Measurements from ENCODE around the gene RAD51D. TPM values are rescaled to one million over a fixed set of nuclear protein-coding genes. Genes with fewer than 3 reads are reported as not detected.

Gene RAD51D
- total RNA-seq, 1 donor from 2014 or later, result 12.4 TPM

DNA sequence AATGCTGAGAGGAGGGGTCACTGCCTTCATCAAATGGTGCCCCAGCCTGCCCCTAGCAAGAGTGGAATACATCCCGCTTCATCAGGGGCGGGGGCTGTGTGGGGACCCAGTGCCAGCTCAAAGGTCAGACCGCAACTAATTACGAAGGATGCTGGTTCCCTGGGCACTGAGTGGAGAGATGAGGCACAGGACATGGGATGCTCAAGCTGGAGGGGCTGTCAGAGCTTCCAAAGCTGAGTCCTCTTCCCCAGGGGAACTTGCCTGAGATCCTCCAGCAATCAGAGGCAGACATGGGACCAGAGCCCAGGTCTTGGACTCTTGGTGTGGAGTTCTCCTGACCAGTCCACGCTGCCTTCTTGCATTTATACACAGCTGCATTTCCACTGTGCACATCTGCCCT, 46.9 kb upstream of the RAD51D start:
- FAIRE-seq (no peak), DNase-seq (ENCODE audit: low read depth) (no peak)
- H3K79me2 ChIP-seq (ENCODE audit: insufficient read depth, low read length), result no peaks in the 10 kb centered on the region
- no peak overlapping the region for H3K4me3 ChIP-seq (ENCODE audit: insufficient read depth, low read depth, low read length)
- H4K20me1 ChIP-seq (ENCODE audit: insufficient read depth, low read length), result no peaks in the 10 kb centered on the region
- no peak overlapping the region for H2AFZ ChIP-seq (ENCODE audit: low read depth, low read length)
- TF ChIP-seq EZH2 (IDR thresholded peaks at IDR 0.05; ENCODE audit: insufficient read depth, low read length), result no peak
- TF ChIP-seq, protein P1, sequence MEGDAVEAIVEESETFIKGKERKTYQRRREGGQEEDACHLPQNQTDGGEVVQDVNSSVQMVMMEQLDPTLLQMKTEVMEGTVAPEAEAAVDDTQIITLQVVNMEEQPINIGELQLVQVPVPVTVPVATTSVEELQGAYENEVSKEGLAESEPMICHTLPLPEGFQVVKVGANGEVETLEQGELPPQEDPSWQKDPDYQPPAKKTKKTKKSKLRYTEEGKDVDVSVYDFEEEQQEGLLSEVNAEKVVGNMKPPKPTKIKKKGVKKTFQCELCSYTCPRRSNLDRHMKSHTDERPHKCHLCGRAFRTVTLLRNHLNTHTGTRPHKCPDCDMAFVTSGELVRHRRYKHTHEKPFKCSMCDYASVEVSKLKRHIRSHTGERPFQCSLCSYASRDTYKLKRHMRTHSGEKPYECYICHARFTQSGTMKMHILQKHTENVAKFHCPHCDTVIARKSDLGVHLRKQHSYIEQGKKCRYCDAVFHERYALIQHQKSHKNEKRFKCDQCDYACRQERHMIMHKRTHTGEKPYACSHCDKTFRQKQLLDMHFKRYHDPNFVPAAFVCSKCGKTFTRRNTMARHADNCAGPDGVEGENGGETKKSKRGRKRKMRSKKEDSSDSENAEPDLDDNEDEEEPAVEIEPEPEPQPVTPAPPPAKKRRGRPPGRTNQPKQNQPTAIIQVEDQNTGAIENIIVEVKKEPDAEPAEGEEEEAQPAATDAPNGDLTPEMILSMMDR (IDR thresholded peaks at IDR 0.05; ENCODE audit: insufficient read depth, low read depth, low read length), result no peak
- no peaks in the 10 kb centered on the region for H3K9me3 Mint-ChIP-seq (ENCODE audit: unreplicated experiment)
- H3K27ac ChIP-seq (ENCODE audit: low read depth, low read length), result no peak overlapping the region
- no peak overlapping the region for H3K4me3 Mint-ChIP-seq (ENCODE audit: unreplicated experiment)
- no peaks in the 10 kb centered on the region for H3K36me3 ChIP-seq (ENCODE audit: insufficient read depth, low read length)
- no peaks in the 10 kb centered on the region for H3K9me3 ChIP-seq (ENCODE audit: insufficient read depth, low read depth, low read length)
- peaks cover 2% of the 10 kb centered on the region for H3K4me1 Mint-ChIP-seq (ENCODE audit: low read depth, unreplicated experiment)
- peaks cover 16% of the 10 kb centered on the region for H3K27me3 Mint-ChIP-seq (ENCODE audit: low read depth, unreplicated experiment)
- H3K27ac Mint-ChIP-seq (ENCODE audit: unreplicated experiment), result no peak overlapping the region
- H3K4me1 ChIP-seq (ENCODE audit: insufficient read depth, low read length), result no peaks in the 10 kb centered on the region
- no peaks in the 10 kb centered on the region for H3K36me3 Mint-ChIP-seq (ENCODE audit: low read depth, unreplicated experiment)
- H3K4me2 ChIP-seq (ENCODE audit: low read length), result no peak overlapping the region
- no peak overlapping the region for H3K9ac ChIP-seq (ENCODE audit: low read length)
- peaks cover 2% of the 10 kb centered on the region for H3K27me3 ChIP-seq (ENCODE audit: insufficient read depth, low read length)

DNA sequence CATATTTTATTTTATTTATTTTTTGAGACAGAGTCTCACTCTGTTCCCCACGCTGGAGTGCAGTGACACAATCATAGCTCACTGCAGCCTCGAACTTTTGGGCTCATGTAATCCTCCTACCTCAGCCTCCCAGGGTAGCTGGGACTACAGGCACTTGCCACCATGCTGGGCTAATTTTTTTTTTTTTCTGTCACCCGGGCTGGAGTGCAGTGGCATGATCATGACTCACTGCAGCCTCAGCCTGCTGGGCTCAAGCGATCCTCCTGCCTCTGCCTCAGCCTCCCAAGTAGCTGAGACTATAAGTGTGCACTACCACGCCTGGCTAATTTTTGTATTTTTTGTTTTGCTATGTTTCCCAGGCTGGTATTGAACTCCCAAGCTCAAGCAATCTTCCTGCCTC, 45.1 kb upstream of the RAD51D start:
- Mint-ChIP-seq H3K9me3 (ENCODE audit: unreplicated experiment) (no peaks in the 10 kb centered on the region), H3K27me3 (ENCODE audit: low read depth, unreplicated experiment) (peaks cover 15% of the 10 kb centered on the region), H3K36me3 (ENCODE audit: low read depth, unreplicated experiment) (no peaks in the 10 kb centered on the region), H3K4me1 (ENCODE audit: low read depth, unreplicated experiment) (peaks cover 5% of the 10 kb centered on the region), H3K27ac (ENCODE audit: unreplicated experiment) (no peak overlapping the region), H3K4me3 (ENCODE audit: unreplicated experiment) (no peak overlapping the region)
- Histone ChIP-seq H3K27me3 (ENCODE audit: insufficient read depth, low read length) (peaks cover 6% of the 10 kb centered on the region), H3K4me3 (ENCODE audit: insufficient read depth, low read depth, low read length) (no peak overlapping the region), H3K9ac (ENCODE audit: low read length) (no peak overlapping the region), H3K79me2 (ENCODE audit: insufficient read depth, low read length) (no peaks in the 10 kb centered on the region), H3K27ac (ENCODE audit: low read depth, low read length) (no peak overlapping the region), H4K20me1 (ENCODE audit: insufficient read depth, low read length) (no peaks in the 10 kb centered on the region), H2AFZ (ENCODE audit: low read depth, low read length) (no peak overlapping the region), H3K36me3 (ENCODE audit: insufficient read depth, low read length) (no peaks in the 10 kb centered on the region), H3K4me2 (ENCODE audit: low read length) (no peak overlapping the region), H3K4me1 (ENCODE audit: insufficient read depth, low read length) (no peaks in the 10 kb centered on the region), H3K9me3 (ENCODE audit: insufficient read depth, low read depth, low read length) (no peaks in the 10 kb centered on the region)
- no peak for FAIRE-seq
- DNase-seq (ENCODE audit: low read depth), result no peak
- TF ChIP-seq EZH2 (IDR thresholded peaks at IDR 0.05; ENCODE audit: insufficient read depth, low read length), result no peak
- TF ChIP-seq, protein P1 (IDR thresholded peaks at IDR 0.05; ENCODE audit: insufficient read depth, low read depth, low read length), result no peak

DNA sequence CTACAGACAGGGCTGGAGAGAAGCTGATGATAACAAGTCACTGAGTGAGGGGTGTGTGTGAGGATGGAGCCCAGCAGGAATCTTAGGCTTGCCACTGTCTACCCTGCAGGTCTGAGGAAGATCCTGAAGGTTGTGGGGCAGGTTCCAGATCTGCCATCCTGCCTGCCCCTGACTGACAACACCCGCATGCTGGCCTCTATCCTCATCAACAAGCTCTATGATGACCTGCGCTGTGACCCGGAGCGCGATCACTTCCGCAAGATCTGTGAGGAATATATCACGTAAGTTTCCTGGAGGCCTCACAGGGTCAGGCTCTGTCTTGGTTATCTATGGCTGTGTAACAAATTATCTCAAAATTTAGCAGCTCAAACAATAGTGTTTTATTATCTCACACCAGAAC, 44.2 kb upstream of the RAD51D start:
- H2AFZ ChIP-seq (ENCODE audit: low read depth, low read length), result no peak overlapping the region
- peaks cover 6% of the 10 kb centered on the region for H3K27me3 ChIP-seq (ENCODE audit: insufficient read depth, low read length)
- no peaks in the 10 kb centered on the region for H3K79me2 ChIP-seq (ENCODE audit: insufficient read depth, low read length)
- Mint-ChIP-seq H3K27me3 (ENCODE audit: low read depth, unreplicated experiment) (peaks cover 15% of the 10 kb centered on the region), H3K36me3 (ENCODE audit: low read depth, unreplicated experiment) (no peaks in the 10 kb centered on the region), H3K27ac (ENCODE audit: unreplicated experiment) (no peak overlapping the region), H3K4me3 (ENCODE audit: unreplicated experiment) (no peak overlapping the region), H3K4me1 (ENCODE audit: low read depth, unreplicated experiment) (peaks cover 5% of the 10 kb centered on the region), H3K9me3 (ENCODE audit: unreplicated experiment) (no peaks in the 10 kb centered on the region)
- DNase-seq (ENCODE audit: low read depth), result no peak
- no peak overlapping the region for H3K4me2 ChIP-seq (ENCODE audit: low read length)
- no peak overlapping the region for H3K4me3 ChIP-seq (ENCODE audit: insufficient read depth, low read depth, low read length)
- FAIRE-seq, result no peak
- TF ChIP-seq EZH2 (IDR thresholded peaks at IDR 0.05; ENCODE audit: insufficient read depth, low read length), result no peak
- TF ChIP-seq, protein P1 (IDR thresholded peaks at IDR 0.05; ENCODE audit: insufficient read depth, low read depth, low read length), result no peak
- no peaks in the 10 kb centered on the region for H3K36me3 ChIP-seq (ENCODE audit: insufficient read depth, low read length)
- no peak overlapping the region for H3K27ac ChIP-seq (ENCODE audit: low read depth, low read length)
- H3K9me3 ChIP-seq (ENCODE audit: insufficient read depth, low read depth, low read length), result no peaks in the 10 kb centered on the region
- H3K9ac ChIP-seq (ENCODE audit: low read length), result no peak overlapping the region
- H3K4me1 ChIP-seq (ENCODE audit: insufficient read depth, low read length), result no peaks in the 10 kb centered on the region
- no peaks in the 10 kb centered on the region for H4K20me1 ChIP-seq (ENCODE audit: insufficient read depth, low read length)

Data from astrocyte (in vitro differentiated cells and primary cell).